Astrocyte (in vitro differentiated cells and primary cell): ENCODE measurements around the gene MECR. TPM values are rescaled to one million over a fixed set of nuclear protein-coding genes. Genes with fewer than 3 reads are reported as not detected.
A peak's percentile ranks its signal among the peaks of the same experiment; 100 is the strongest.

Experiments used
- DNase-seq: peaks from one replicate; pipeline ENCODE4 v3.0.0-alpha.2; 2010; ENCODE audit warnings: low read depth
- FAIRE-seq: peaks from 2 replicates; lab custom pipeline; 2011; peaks lifted over from hg19 to GRCh38; lab: Jason Lieb, UNC
- H2AFZ ChIP-seq: 2 replicates; pipeline ENCODE4 v1.6.0; 2012; ENCODE audit warnings: low read depth, low read length, inconsistent platforms
- H3K27ac ChIP-seq: 2 replicates; pipeline ENCODE4 v1.5.1; 2011; ENCODE audit warnings: low read depth, low read length, inconsistent platforms
- H3K27me3 ChIP-seq: 2 replicates; pipeline ENCODE4 v1.6.0; 2011; ENCODE audit warnings: low read length, inconsistent platforms; ENCODE audit not compliant: insufficient read depth
- H3K36me3 ChIP-seq: 2 replicates; pipeline ENCODE4 v1.5.1; 2011; ENCODE audit warnings: low read length, inconsistent platforms; ENCODE audit not compliant: insufficient read depth
- H3K4me1 ChIP-seq: 2 replicates; pipeline ENCODE4 v1.5.1; 2011; ENCODE audit warnings: low read length, inconsistent platforms; ENCODE audit not compliant: insufficient read depth
- H3K4me2 ChIP-seq: 2 replicates; pipeline ENCODE4 v1.6.0; 2012; ENCODE audit warnings: low read length, inconsistent platforms
- H3K4me3 ChIP-seq: 2 replicates; pipeline ENCODE4 v1.5.1; 2011; ENCODE audit warnings: low read depth, mild to moderate bottlenecking, low read length, inconsistent platforms; ENCODE audit not compliant: insufficient read depth
- H3K79me2 ChIP-seq: 2 replicates; pipeline ENCODE4 v1.6.0; 2012; ENCODE audit warnings: mild to moderate bottlenecking, low read length, inconsistent platforms; ENCODE audit not compliant: insufficient read depth
- H3K9ac ChIP-seq: 2 replicates; pipeline ENCODE4 v1.6.0; 2012; ENCODE audit warnings: mild to moderate bottlenecking, low read length, inconsistent platforms
- H3K9me3 ChIP-seq: 2 replicates; pipeline ENCODE4 v1.5.1; 2012; ENCODE audit warnings: low read depth, mild to moderate bottlenecking, low read length, inconsistent platforms; ENCODE audit not compliant: insufficient read depth
- H4K20me1 ChIP-seq: 2 replicates; pipeline ENCODE4 v1.6.0; 2012; ENCODE audit warnings: low read length, inconsistent platforms; ENCODE audit not compliant: insufficient read depth
- H3K27ac Mint-ChIP-seq: one replicate; pipeline ENCODE4 v1.8.0; 2021; ENCODE audit warnings: mild to moderate bottlenecking, mixed read lengths; ENCODE audit not compliant: unreplicated experiment
- H3K27me3 Mint-ChIP-seq: one replicate; pipeline ENCODE4 v1.8.0; 2021; ENCODE audit warnings: low read depth, mixed read lengths; ENCODE audit not compliant: unreplicated experiment
- H3K36me3 Mint-ChIP-seq: one replicate; pipeline ENCODE4 v1.8.0; 2021; ENCODE audit warnings: low read depth, mixed read lengths; ENCODE audit not compliant: unreplicated experiment
- H3K4me1 Mint-ChIP-seq: one replicate; pipeline ENCODE4 v1.8.0; 2021; ENCODE audit warnings: low read depth, mixed read lengths; ENCODE audit not compliant: unreplicated experiment
- H3K4me3 Mint-ChIP-seq: one replicate; pipeline ENCODE4 v1.8.0; 2021; ENCODE audit warnings: mild to moderate bottlenecking, moderate library complexity, mixed read lengths; ENCODE audit not compliant: unreplicated experiment
- H3K9me3 Mint-ChIP-seq: one replicate; pipeline ENCODE4 v1.8.0; 2021; ENCODE audit warnings: mild to moderate bottlenecking, mixed read lengths; ENCODE audit not compliant: unreplicated experiment
- CTCF ChIP-seq: IDR thresholded peaks from 2 replicates; pipeline ENCODE4 v1.5.1; 2011; ENCODE audit warnings: low read depth, mild to moderate bottlenecking, inconsistent platforms, low read length, moderate library complexity; ENCODE audit not compliant: insufficient read depth
- EZH2 ChIP-seq: IDR thresholded peaks from 2 replicates; pipeline ENCODE4 v1.6.1; 2012; ENCODE audit warnings: mild to moderate bottlenecking, low read length, inconsistent platforms; ENCODE audit not compliant: insufficient read depth
- total RNA-seq: library from RNA; stranded (reverse); gene quantifications from 2 replicates; pipeline ENCODE4 v1.2.1, GENCODE V29; 2021

The MECR gene
- total RNA-seq, 1 donor from 2014 or later: 25.1 TPM

GRCh38 chr1:29209173-29209572, 21.6 kb downstream of the MECR start:
- Histone ChIP-seq H3K4me3 (no peak overlapping the region), H3K27me3 (no peaks in the 10 kb centered on the region), H3K4me1 (peaks cover 10% of the 10 kb centered on the region), H3K36me3 (peaks cover 9% of the 10 kb centered on the region), H3K9ac (peak overlapping the region; percentile 33), H4K20me1 (no peaks in the 10 kb centered on the region), H2AFZ (no peak overlapping the region), H3K9me3 (no peaks in the 10 kb centered on the region), H3K79me2 (no peaks in the 10 kb centered on the region), H3K4me2 (peak overlapping the region; percentile 28), H3K27ac (no peak overlapping the region)
- peak overlapping the region; percentile 77 for H3K27ac Mint-ChIP-seq
- H3K27me3 Mint-ChIP-seq: no peaks in the 10 kb centered on the region
- H3K4me3 Mint-ChIP-seq: peak overlapping the region; percentile 3
- FAIRE-seq: no peak
- no peak for TF ChIP-seq CTCF
- no peak for TF ChIP-seq EZH2
- peaks cover 14% of the 10 kb centered on the region for H3K36me3 Mint-ChIP-seq
- H3K9me3 Mint-ChIP-seq: no peaks in the 10 kb centered on the region
- H3K4me1 Mint-ChIP-seq: peaks cover 23% of the 10 kb centered on the region
- DNase-seq: peak; percentile 54

- Mint-ChIP-seq H3K27me3 (no peaks in the 10 kb centered on the region), H3K4me3 (no peak overlapping the region), H3K4me1 (peaks cover 23% of the 10 kb centered on the region), H3K27ac (no peak overlapping the region), H3K9me3 (no peaks in the 10 kb centered on the region), H3K36me3 (peaks cover 13% of the 10 kb centered on the region)
- Histone ChIP-seq H3K79me2 (no peaks in the 10 kb centered on the region), H3K36me3 (peaks cover 8% of the 10 kb centered on the region), H3K9ac (no peak overlapping the region), H4K20me1 (no peaks in the 10 kb centered on the region), H2AFZ (no peak overlapping the region), H3K4me2 (no peak overlapping the region), H3K27me3 (no peaks in the 10 kb centered on the region), H3K9me3 (no peaks in the 10 kb centered on the region), H3K27ac (no peak overlapping the region), H3K4me3 (no peak overlapping the region), H3K4me1 (peaks cover 10% of the 10 kb centered on the region)
- no peak for DNase-seq
- no peak for TF ChIP-seq EZH2
- TF ChIP-seq CTCF: no peak
- no peak for FAIRE-seq
Measured at GRCh38 chr1:29208442-29208841, 22.3 kb downstream of the MECR start.

GRCh38 chr1:29202584-29203340, 28.0 kb downstream of the MECR start:
- H3K4me1 ChIP-seq: peaks cover 10% of the 10 kb centered on the region
- no peak overlapping the region for H3K4me3 Mint-ChIP-seq
- FAIRE-seq (peak; percentile 87), DNase-seq (peak; percentile 94)
- H3K4me3 ChIP-seq: no peak overlapping the region
- H3K36me3 ChIP-seq: peaks cover 17% of the 10 kb centered on the region
- H3K27me3 ChIP-seq: no peaks in the 10 kb centered on the region
- peak overlapping the region; percentile 59 for H3K4me2 ChIP-seq
- H3K4me1 Mint-ChIP-seq: peaks cover 18% of the 10 kb centered on the region
- no peaks in the 10 kb centered on the region for H4K20me1 ChIP-seq
- TF ChIP-seq CTCF (peak; percentile 98), EZH2 (no peak)
- H3K79me2 ChIP-seq: no peaks in the 10 kb centered on the region
- H3K9ac ChIP-seq: peak overlapping the region; percentile 62
- H3K9me3 Mint-ChIP-seq: no peaks in the 10 kb centered on the region
- H2AFZ ChIP-seq: peak overlapping the region; percentile 53
- no peaks in the 10 kb centered on the region for H3K27me3 Mint-ChIP-seq
- peaks cover 7% of the 10 kb centered on the region for H3K36me3 Mint-ChIP-seq
- no peaks in the 10 kb centered on the region for H3K9me3 ChIP-seq
- H3K27ac Mint-ChIP-seq: peak overlapping the region; percentile 96
- peak overlapping the region; percentile 84 for H3K27ac ChIP-seq
